ENCODE data around the gene NCEH1.

DNA sequence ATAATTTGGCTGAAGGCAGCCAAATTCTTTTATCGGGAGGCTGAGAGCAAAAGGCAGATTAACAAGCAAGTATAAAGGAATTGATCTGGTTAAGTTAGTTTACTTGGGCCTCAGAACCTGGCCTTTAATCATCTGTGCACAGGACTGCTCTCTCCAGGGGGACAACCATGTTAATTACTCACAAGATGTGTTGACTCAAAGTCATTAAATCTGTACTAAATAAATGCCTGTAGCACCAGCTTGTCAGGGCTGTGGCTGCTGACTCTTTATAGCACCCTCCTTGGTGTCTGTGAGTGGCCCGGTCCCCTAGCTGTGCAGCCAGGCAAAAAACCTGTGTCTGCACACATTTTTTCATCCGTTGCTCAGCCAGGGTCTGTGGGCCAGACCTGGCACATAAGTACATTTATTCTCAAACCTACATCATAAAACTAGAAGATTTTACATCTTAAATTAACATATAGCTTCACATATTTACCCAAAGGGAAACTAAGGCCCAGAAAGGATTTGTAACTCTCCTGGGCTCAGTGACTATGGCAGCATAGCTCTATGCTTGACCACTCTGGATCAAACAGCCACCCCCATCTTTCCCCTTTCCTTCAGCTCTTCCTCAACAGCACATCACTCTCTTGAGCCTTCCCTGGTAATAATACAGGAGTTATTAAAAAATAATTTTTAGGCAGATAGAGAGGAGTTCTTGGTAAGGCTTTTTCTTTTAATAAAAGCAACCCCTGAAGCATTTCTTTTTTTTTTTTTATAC, 51.4 kb downstream of the NCEH1 start:
- no peak for TF ChIP-seq POLR2A (IDR thresholded peaks at IDR 0.05)
- no peak for TF ChIP-seq EP300 (IDR thresholded peaks at IDR 0.05)
